Left lung (tissue), 10 donors: ENCODE results near the gene LTBP1. TPM values are rescaled to one million over a fixed set of nuclear protein-coding genes. Genes with fewer than 3 reads are reported as not detected.

ENCODE experiments used
- ATAC-seq: fragments of 200-7000 bp; cut with Tn5 transposase; one replicate; pipeline ENCODE4 v1.9.1; 2020; ENCODE audit warnings: moderate library complexity
- DNase-seq, 4 donors: peaks; one replicate each; pipeline ENCODE4 v3.0.0-alpha.2; 2013 to 2020
- H3K27ac ChIP-seq, 2 donors: fragments of 200-600 bp; sonication (generic) in 1 of 2; one replicate each; pipeline versions ENCODE4 v1.5.0 to v1.8.0; 2020 to 2021
- H3K27me3 ChIP-seq, 2 donors: fragments of 200-600 bp; sonication (generic) in 1 of 2; one replicate each; pipeline versions ENCODE4 v1.5.0 to v1.8.0; 2020 to 2021
- H3K36me3 ChIP-seq, 2 donors: fragments of 200-600 bp; sonication (generic) in 1 of 2; one replicate each; pipeline versions ENCODE4 v1.5.0 to v1.8.0; 2020 to 2021
- H3K4me1 ChIP-seq, 2 donors: fragments of 200-600 bp; one replicate each; pipeline ENCODE4 v1.8.0; 2021
- H3K4me3 ChIP-seq, 2 donors: fragments of 200-600 bp; sonication (generic) in 1 of 2; one replicate each; pipeline versions ENCODE4 v1.5.0 to v1.8.0; 2020 to 2021; ENCODE audit warnings: mild to moderate bottlenecking in 1 of 2
- H3K9me3 ChIP-seq, 2 donors: fragments of 200-600 bp; sonication (generic) in 1 of 2; one replicate each; pipeline versions ENCODE4 v1.5.0 to v1.8.0; 2020 to 2021
- intact Hi-C, 2 donors: fragments of 100-400 bp; cut with DNase I; formaldehyde crosslinking; loops; one replicate each; pipeline versions ENCODE4 v1.11.2 to v1.14.2; 2022
- polyA plus RNA-seq, 6 donors: library from polyadenylated mRNA; unstranded; fragments of 120-200 nt; gene quantifications; one replicate each; pipeline ENCODE4 v1.2.1, GENCODE V29; 2013; ENCODE audit not compliant: insufficient read length in 6 of 6
- total RNA-seq, 2 donors: library from RNA; stranded (reverse); fragmentation: NEBNext Ultra II Directional; extraction: Animal tissue kit (Norgen Biotek cat#: 25700); gene quantifications; one replicate each; pipeline ENCODE4 v1.2.1, GENCODE V29; 2021
- TF ChIP-seq, protein P1 (sequence below), 2 donors: fragments of 200-600 bp; sonication (generic) in 1 of 2; IDR thresholded peaks; one replicate each; pipeline versions ENCODE4 v1.5.0 to v1.8.0; 2021; ENCODE audit warnings: antibody characterized with exemption in 2 of 2
- donor health status: DM: no; HTN: yes; CAD: no.
- donor health status: DM: no; HTN: no; CAD: no.

Gene LTBP1
- total and polyA plus RNA-seq, 8 donors = 35.4 to 81.2 (median 50.9) TPM

- no peak for DNase-seq
- no peak for ATAC-seq
- Histone ChIP-seq H3K4me3 (no peak overlapping the region), H3K4me1 (no peaks in the 10 kb centered on the region), H3K9me3 (no peaks in the 10 kb centered on the region), H3K27ac (no peak overlapping the region), H3K36me3 (no peaks in the 10 kb centered on the region), H3K27me3 (no peaks in the 10 kb centered on the region)
- TF ChIP-seq, protein P1, sequence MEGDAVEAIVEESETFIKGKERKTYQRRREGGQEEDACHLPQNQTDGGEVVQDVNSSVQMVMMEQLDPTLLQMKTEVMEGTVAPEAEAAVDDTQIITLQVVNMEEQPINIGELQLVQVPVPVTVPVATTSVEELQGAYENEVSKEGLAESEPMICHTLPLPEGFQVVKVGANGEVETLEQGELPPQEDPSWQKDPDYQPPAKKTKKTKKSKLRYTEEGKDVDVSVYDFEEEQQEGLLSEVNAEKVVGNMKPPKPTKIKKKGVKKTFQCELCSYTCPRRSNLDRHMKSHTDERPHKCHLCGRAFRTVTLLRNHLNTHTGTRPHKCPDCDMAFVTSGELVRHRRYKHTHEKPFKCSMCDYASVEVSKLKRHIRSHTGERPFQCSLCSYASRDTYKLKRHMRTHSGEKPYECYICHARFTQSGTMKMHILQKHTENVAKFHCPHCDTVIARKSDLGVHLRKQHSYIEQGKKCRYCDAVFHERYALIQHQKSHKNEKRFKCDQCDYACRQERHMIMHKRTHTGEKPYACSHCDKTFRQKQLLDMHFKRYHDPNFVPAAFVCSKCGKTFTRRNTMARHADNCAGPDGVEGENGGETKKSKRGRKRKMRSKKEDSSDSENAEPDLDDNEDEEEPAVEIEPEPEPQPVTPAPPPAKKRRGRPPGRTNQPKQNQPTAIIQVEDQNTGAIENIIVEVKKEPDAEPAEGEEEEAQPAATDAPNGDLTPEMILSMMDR (IDR thresholded peaks at IDR 0.05) = no peak
- intact Hi-C loops = no loop called here
Observed at GRCh38 chr2:33058716-33059470, 112.1 kb downstream of the LTBP1 start.

DNA sequence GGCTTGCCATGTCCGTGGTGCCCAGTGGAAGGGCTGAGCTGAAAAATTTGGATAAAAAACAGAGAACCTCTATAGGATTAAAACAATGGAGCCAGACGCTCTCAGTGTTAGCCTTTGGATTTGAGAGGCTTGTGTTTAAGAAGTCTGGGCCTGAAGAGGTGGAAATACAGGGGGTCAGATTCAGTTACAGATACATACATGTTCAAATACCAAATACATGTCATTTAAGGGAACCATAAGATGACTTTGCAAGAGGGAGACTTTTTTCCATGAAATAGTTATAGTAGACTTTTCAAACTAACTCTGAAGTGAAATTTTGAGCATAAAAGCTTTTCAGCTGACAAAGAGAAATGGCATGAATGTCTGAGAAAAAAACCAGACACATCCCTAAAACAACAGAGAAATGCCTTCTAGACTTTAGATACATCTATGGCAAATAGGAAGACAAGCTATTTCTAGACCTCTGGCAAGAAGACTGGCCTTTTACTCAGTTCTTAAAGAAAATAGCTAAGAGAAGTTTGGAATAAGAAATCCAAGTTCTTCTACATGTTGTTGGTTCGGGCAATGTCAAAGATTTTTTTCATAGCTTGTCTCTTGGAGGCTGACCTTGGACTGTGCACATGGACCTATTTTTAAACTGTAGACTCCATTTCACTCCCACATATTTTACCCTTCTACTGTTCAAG is 112.9 kb downstream of the LTBP1 start:
- no peak overlapping the region for H3K27ac ChIP-seq
- H3K36me3 ChIP-seq = no peaks in the 10 kb centered on the region
- no peak for DNase-seq
- H3K27me3 ChIP-seq = no peaks in the 10 kb centered on the region
- no peaks in the 10 kb centered on the region for H3K4me1 ChIP-seq
- H3K4me3 ChIP-seq = no peak overlapping the region
- no peaks in the 10 kb centered on the region for H3K9me3 ChIP-seq
- intact Hi-C loops = no loop called here
- no peak for ATAC-seq
- TF ChIP-seq, protein P1 (IDR thresholded peaks at IDR 0.05) = no peak

DNA sequence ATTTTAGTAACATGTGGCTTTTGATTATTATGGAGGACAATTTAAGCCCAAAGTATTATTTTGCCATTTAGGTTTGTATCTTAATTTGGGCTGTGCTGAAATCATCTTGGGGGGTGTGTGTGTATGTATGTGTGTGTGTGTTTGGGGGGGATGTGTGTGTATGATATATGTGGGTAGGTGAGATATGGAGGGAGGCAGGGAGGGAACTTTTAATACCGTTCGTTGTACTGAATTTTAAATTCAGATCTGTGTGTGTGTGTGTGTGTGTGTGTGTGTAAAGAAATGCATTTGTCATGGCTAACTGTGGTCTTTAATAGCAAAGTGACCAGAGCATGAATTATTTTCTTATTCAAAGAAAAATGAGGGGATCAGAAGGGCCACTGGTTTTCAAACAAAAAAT is 113.7 kb downstream of the LTBP1 start:
- TF ChIP-seq, protein P1 (IDR thresholded peaks at IDR 0.05) = no peak
- Histone ChIP-seq H3K36me3 (no peaks in the 10 kb centered on the region), H3K27me3 (no peaks in the 10 kb centered on the region), H3K27ac (no peak overlapping the region), H3K4me1 (no peaks in the 10 kb centered on the region), H3K4me3 (no peak overlapping the region), H3K9me3 (no peaks in the 10 kb centered on the region)
- intact Hi-C loops = no loop called here
- ATAC-seq (no peak), DNase-seq (no peak)

- ATAC-seq (no peak), DNase-seq (no peak)
- Histone ChIP-seq H3K27ac (no peak overlapping the region), H3K9me3 (no peaks in the 10 kb centered on the region), H3K4me3 (no peak overlapping the region), H3K36me3 (no peaks in the 10 kb centered on the region), H3K4me1 (no peaks in the 10 kb centered on the region), H3K27me3 (no peaks in the 10 kb centered on the region)
- TF ChIP-seq, protein P1 (IDR thresholded peaks at IDR 0.05) = no peak
- intact Hi-C loops = no loop called here
Observed at GRCh38 chr2:33062665-33063250, 116.0 kb downstream of the LTBP1 start.

- intact Hi-C loops = no loop called here
- Histone ChIP-seq H3K4me3 (no peak overlapping the region), H3K36me3 (no peaks in the 10 kb centered on the region), H3K27ac (no peak overlapping the region), H3K27me3 (no peaks in the 10 kb centered on the region), H3K9me3 (no peaks in the 10 kb centered on the region), H3K4me1 (no peaks in the 10 kb centered on the region)
- ATAC-seq = no peak
- TF ChIP-seq, protein P1 (IDR thresholded peaks at IDR 0.05) = no peak
- no peak for DNase-seq
Observed at GRCh38 chr2:33064349-33064801, 117.6 kb downstream of the LTBP1 start.
